HG02678 (cell line): ENCODE measurements around the gene MST1R.
"Not testable (repeated sequence)": the region's sequence is repeated elsewhere in the genome, so short reads cannot be mapped to it uniquely, and the experiment has no call there.

Experiments used
- ATAC-seq: cut with Tn5 transposase; IDR thresholded peaks from one replicate; pipeline ENCODE4 v1.9.1; 2021; ENCODE audit warnings: mild to moderate bottlenecking, moderate library complexity; ENCODE audit not compliant: unreplicated experiment

MST1R gene

DNA sequence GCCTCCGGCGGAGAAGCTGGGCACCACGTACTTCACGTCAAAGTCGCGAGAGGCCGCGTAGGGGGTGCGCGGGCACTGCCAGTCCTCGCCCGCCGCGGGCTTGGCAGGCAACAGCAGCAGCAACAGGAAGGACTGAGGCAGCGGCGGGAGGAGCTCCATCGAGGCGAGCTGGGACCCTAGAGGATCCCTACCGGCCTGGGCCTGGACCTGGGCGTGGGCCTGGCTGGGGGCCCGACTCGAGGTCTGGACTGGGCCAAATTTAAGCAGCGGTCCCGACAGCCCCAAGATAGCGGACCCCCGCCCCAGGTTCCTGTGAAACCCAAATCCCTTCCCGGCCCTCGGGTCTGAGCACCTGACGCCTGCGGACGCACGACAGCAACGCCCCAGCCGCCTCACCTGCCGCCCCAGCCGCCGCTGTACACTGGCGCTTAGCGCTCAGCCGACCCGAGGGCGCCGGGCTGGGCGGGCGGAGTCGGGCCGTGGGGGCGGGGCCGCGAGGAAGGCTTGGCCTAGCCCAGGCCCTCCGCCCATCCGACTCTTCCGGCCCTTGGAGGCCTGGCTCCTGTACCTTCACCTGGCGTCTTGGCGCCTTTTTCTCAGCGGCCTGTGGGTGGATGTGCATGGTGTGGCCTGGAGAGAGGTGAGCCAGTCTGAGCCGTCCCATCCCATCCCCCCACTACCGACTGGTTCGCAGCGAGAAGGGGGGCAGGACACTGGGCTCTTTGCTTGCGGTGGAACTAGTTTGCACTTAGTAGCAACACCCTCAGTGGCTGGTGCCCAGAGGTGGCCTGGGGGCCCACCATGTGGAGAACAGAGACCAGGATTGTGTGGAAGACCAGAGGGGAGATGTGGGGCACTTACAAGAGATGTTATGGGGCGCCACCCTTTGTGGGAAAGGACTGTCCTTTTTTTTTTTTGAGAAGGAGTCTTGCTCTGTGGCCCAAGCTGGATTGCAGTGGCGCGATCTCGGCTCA is at the start of gene MST1R:
MST1R (minus strand) TSS at position 423 of the 974 bp plus-strand sequence; CDS start at position 159, 264 bp downstream.
- ATAC-seq = peak; percentile 75

DNA sequence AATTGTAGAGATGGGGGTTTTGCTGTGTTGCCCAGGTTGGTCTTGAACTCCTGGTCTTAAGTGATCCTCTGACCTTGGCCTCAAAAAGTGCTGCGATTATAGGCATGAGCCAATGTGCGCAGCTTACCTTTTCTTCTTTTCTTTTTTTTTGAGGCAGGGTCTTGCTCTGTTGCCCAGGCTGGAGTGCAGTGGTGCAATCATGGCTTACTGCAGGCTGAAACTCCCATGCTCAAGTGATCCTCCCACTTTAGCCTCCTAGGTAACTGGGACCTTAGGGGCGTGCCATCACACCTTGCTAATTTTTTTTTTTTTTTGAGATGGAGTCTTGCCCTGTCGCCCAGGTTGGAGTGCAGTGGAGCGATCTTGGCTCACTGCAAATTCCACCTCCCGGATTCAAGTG is 49.3 kb upstream of the MST1R start:
- ATAC-seq = no peak

DNA sequence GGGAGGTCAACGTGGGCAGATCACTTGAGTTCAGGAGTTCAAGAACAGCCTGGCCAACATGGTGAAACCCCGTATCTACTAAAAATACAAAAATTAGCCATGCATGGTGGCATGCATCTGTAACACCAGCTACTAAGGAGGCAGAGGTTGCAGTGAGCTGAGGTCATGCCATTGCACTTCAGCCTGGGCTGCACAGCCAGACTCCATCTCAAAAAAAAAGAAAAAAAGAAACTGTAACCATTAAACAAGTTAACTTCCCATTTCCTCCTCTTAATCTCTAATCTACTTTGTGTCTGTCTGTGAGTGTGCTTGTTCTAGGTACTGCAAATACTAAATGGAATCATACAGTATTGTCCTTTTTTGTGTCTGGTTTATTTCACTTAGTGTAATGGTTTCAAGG is 39.0 kb upstream of the MST1R start:
- no peak for ATAC-seq

DNA sequence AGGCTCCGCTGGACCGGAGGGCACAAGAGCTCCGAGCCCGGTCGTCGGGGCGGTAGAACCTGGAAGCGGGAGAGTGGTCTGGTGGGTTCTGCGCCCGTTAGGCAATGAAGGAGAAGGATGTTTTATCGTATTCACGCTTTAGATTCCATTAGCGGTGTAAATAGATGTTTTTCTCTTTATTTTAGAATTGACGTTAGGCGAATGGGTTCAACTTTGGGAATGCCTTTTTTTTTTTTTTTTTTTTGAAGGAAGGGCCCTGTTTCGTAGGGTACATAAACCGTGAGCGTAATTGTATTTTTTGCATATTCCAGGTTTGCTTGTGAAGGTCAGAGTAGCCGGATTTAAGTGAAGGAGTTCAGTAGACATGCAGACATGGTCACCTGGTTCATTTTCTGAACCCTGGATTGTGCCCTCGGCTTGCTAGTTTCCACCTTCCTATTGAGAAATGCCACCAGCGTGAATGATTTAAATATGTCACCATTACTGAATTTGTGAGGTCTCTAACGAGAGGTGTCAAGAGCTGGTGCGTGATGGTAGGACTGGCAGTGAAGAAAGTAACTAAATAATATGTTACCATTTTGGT is 37.1 kb upstream of the MST1R start:
- ATAC-seq = no peak

DNA sequence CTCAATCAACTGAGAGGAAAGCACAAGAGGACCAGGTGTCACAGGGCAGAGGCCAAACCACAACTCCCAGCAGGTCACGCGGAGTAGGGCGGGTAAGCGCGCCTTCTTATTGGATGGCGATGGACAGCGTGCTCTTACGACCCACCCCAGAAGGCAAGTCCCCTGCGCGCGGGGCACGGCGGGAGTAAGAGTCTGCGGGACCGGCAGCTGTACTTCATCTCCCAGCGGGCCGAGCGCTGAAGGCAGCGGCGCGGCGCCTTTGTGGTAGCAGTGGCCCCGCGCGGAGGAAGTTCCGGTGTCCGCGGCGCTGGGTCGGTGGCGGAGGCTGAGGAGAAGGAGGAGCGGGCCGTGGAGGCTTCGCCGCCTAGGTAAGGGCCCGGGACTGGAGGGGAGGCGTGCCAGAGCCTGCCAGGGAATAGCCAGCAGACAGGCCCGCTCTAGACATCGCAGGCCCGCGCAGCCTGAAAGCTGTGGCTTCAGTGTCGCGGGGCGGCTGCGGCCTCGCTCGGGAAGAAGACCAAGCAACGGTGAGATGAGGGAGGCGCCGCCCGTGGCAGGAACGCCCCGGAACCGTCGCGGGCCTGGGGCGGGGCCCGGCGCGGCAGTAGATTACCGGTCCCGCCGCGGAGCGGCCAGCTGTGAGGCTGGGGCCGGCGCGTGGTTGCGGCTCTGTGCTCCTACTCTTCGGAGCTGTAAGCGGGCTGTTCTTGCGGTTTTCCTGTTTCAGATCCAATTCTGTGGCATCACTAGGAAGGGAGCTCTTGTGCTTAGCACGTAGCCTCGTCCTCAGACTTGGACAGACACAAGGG is 36.4 kb upstream of the MST1R start, which contains the start of gene RBM6:
RBM6 (plus strand) TSS at position 293 of the 809 bp plus-strand sequence. CDS start 22,492 bp downstream, outside the sequence.
- ATAC-seq = peak; percentile 93

DNA sequence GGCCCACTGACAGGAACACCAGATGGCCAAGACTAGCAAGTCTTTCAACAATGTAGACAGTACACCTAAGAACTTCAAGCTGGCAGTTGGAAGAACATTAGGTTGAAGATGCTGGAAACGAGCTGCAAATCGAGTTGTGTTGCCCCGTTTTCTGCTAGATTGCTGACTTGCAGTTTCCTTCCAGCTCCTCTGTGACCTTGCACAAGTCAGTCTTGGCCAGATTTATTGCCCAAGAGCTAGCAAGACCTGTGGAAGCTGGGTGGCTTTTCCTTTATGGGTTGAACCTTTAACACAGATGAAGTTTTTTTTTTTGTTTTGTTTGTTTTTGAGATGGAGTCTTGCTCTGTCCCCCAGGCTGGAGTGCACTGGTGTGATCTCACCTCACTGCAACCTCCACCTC is 33.4 kb upstream of the MST1R start:
- no peak for ATAC-seq

DNA sequence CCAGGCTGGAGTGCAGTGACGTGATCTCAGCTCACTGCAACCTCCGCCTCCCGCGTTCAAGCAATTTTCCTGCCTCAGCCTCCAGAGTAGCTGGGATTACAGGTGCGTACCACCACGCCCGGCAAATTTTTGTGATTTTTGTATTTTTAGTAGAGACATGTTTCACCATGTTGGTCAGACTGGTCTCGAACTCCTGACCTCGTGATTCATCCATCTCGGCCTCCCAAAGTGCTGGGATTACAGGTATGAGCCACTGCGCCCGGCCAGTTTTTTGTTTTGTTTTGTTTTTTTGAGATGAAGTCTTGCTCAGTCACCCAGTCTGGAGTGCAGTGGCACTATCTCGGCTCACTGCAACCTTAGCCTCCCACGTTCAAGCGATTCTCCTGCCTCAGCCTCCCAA is 28.6 kb upstream of the MST1R start:
- not testable (repeated sequence) for ATAC-seq

DNA sequence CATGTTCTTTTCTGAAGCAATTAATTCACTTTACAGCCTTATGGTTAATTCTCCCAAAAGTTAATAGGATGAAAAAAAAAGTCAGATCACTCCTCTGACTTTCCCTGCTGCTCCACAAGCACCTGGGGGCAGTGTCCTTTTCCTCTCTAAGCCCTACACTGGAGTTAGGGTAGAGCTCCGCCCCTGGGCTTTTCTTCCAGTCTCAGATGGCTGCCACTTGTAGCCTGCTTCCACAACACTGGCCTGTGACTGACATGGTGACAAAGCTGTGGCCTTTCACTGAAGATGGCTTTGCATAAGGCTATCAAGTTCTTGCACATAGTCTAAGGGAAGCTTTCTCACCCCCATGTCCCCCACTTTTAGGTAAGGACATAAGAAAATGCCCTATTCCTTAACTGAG is 27.2 kb upstream of the MST1R start:
- no peak for ATAC-seq

DNA sequence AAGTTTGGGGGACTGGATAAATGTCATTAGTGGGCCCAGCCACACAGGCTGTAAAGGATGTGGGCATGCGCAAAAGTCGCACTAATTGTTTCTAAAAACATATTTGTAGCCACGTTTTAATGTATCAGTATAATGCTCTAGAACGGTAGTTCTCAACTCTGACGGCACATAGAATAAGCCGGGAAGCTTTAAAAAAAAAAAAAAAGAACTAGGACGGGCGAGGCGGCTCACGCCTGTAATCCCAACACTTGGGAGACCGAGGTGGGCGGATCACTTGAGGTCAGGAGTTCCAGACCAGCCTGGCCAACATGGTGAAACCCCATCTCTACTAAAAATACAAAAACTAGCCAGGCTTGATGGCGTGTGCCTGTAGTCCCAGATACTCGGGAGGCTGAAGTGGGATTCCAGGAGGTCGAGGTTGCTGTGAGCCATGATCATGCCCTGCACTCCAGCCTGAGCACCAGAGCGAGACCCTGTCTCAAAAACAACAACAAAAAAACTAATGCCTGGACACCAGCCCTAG is 26.6 kb upstream of the MST1R start:
- no peak for ATAC-seq

DNA sequence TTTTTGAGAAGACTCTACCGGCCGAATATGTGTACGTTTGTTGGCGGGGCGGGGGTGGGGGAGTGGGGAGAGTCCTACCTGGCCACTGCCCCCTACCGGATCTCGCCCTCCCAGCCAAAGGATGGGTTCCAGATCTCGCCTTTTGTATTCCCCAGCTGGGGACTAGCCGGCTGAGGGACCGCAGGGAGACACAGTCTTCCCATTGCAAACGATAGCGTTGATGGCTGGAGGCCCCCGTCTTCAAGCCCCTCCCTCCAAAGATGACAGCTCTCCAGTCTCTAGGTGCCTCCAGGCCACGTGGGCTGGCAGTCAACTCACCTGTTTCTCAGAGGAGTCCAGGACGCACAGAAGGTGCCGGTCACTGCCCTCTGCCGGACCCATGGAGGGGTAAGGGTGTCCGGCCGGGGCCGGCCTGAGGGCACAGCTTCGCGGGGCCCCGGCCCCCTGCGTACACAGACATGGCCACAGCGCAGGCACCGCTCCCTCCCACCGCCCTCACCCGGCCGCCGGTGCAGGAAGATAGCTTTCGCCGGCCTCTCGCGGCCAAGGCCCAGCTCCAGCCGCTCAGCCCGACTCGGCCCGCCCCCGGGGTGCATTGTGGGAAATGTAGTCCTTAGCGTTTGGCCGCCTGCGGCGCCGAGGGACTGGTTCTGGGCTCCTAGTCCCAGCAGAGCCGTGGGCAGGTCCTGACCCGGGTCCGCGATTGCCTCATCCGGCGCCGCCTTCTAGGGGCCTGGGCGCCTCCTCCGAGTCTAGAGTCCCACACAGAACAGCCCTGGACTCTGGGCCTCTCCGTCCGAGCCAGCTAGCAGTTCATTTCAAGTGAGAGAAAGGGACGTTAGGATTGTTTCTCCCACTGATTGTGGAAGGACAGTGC is 25.9 kb upstream of the MST1R start, which contains the start of gene MON1A:
MON1A (minus strand) TSS at position 521 of the 877 bp plus-strand sequence. CDS start 16,465 bp downstream, outside the sequence.
- ATAC-seq = peak; percentile 93

DNA sequence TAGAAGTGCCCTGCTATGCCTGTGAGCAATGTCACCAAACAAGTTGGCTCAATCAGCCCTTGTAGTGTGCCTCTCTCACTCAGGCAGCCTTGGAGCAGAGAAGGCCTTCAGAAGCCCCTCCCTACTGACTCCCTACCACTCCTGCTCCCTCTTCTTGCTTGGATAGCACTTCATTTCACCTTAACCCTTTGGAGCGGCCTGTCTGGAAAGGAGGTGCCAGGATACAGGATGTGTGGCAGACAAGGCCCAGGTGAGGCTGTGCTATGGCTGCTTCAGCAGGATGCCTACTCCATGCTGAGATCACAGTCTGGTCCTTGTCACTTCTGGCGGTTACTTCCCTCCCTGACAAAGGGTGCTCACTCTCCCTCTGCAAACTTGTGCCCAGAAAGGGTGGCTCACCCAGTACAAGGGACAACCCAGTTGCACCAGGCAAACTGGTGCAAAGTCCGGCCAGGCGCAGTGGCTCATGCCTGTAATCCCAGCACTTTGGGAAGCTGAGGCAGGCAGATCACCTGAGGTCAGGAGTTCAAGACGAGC is 24.9 kb upstream of the MST1R start:
- ATAC-seq = no peak

DNA sequence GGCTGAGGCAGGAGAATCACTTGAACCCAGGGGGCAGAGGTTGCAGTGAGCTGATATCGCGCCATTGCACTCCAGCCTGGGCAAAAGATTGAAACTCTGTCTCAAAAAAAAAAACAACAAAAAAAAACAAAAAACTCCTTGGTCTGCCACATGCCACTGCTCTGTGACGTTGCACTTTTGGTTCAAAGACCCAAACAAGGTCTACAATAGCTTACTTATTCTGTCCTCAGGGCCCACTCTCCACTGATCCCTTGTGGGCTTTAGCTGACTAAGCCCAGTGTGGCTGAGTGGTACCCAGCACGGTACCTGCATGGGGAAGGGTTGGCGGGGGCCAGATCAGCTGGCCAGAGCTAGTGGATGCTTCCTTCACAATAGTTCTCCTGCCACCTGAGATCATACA is 24.1 kb upstream of the MST1R start:
- no peak for ATAC-seq

DNA sequence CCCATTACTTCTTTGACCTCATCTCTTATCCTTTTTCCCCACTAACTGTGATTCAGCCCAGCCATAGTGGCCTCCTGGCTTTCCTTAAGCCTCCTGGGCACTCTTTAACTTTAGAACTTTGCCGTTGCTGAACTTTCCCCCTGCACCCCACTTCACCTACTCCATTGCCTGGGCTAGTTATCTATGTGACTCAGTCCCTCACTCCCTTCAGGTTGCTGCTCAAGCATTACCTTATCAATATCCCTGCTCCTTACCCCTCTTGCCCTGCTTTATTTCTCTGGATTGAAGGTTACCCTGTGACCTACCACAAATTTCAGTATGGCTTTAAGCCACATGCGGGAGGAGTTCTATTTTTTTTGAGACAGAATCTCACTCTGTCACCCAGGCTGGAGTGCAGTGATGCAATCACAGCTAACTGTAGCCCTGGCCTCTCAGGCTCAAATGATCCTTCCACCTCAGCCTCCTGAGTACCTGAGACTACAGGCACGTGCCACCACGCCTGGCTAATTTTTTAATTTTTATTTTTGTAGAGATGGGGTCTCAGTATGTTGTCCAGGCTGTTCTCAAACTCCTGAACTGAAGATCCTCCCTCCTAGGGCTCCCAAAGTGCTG is 22.6 kb upstream of the MST1R start:
- no peak for ATAC-seq

DNA sequence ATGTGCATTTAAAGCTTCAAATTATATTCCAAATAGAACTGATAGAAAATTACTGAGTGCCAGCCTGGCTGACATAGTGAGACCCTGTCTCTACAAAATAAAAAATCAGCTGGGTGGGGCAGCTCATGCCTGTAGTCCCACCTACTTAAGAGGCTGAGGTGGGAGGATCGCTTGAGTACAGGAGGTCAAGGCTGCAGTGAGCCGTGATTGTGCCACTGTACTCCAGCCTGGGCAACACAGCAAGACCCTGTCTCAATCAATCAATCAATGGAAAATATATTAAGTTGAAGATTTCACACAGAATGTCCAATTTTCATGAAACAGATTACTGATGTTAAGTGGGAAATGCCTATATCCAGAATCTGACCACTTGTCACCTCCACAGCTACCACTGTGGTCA is 21.8 kb upstream of the MST1R start:
- ATAC-seq = no peak

DNA sequence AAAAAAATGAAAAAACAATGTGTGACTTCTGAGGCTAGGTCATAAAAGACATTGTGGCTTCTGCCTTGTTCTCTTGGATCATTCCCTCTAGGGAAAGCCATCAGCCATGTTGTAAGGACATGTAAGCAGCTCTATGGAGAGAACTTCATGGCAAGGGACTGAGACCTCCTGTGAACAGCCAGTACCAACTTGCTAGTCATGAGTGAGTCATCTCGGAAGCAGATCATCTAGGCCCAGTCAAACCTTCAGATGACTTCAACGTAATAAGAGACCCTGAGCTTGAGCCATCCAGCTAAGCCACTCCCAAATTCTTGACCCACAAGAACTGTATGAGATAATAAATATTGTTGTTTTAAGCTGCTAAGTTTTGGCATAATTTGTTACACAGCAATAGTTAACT is 21.0 kb upstream of the MST1R start:
- ATAC-seq = no peak

DNA sequence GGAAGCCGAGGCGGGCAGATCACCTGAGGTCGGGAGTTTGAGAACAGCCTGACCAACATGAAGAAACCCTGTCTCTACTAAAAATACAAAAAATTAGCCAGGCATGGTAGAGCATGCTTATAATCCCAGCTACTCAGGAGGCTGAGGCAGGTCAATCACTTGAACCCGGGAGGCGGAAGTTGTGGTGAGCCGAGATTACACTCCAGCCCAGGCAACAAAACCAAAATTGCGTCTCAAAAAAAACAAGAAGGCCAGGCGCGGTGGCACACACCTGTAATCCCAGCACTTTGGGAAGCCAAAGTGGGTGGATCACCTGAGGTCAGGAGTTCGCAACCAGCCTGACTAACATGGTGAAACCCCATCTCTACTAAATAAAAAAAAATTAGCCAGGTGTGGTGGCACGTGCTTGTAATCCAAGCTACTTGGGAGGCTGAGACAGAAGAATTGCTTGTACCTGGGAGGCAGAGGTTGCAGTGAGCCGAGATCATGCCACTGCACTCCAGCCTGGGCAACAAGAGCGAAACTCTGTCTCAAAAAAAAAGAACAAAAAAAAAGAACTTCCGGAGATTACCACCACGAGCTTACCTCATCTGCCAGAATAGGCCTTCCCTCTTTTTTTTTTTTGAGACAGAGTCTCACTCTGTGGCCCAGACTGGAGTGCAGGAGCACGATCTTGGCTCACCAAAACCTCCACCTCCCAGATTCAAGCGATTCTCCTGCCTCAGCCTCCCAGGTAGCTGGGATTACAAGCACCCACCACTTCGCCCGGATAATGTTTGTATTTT is 14.3 kb upstream of the MST1R start:
- not testable (repeated sequence) for ATAC-seq

DNA sequence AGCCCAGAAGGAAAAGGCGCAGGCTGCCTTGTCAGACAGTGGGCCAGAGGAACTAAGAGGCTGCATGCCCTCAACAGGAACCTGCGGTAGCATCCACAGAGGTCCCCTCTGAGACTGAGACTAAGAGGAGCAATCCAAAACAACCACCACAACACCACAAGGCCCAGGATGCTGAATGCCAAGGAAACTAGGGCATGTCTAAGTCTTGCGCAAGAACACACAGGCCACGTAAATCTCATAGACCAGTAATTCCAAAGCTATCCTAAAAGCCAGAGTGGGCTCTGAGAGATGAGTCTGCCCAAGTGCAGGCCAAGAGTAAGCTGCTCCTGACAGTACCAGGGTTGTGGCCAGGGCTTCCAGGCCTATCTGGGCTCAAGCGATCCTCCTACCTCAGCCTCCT is 13.0 kb upstream of the MST1R start:
- no peak for ATAC-seq

DNA sequence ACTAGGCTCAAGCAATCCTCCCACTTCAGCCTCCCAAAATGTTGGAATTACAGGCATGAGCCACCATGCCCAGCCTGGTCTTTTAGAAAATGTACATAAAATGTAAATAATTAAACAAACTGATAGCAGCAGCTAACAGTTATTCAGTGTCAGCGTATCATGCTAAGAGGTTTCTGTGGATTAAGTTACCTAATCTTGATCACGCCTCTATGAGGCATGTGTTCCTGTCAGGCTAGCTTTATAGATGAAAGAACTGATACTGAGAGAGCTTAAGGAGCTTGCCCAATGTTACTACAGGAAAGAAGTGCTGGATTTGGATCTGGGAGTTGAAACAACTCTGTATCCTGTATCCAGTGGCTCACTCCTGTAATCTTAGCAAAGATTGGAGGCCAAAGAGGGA is 11.2 kb upstream of the MST1R start:
- ATAC-seq = no peak
